ENCODE data around the gene COL10A1. TPM values are rescaled to one million over a fixed set of nuclear protein-coding genes. Genes with fewer than 3 reads are reported as not detected.
A peak's percentile ranks its signal among the peaks of the same experiment; 100 is the strongest.
"Not testable (repeated sequence)": the region's sequence is repeated elsewhere in the genome, so short reads cannot be mapped to it uniquely, and the experiment has no call there.

COL10A1 gene
- total RNA-seq, 1 donor from 2014 or later = 0.52 TPM

- Histone ChIP-seq H3K4me1 (ENCODE audit: control insufficient read depth in 3 of 3, insufficient read depth in 3 of 3, low read length in 3 of 3) (peaks cover 17 to 41% (median 25%) of the 10 kb centered on the region in 3 donors), H3K4me3 (ENCODE audit: low read length in 3 of 3) (no peak overlapping the region), H3K9me3 (ENCODE audit: control insufficient read depth in 3 of 3, low read length in 3 of 3) (no peaks in the 10 kb centered on the region), H3K27me3 (ENCODE audit: control insufficient read depth in 3 of 3, insufficient read depth in 3 of 3, low read length in 3 of 3) (no peaks in the 10 kb centered on the region), H3K36me3 (ENCODE audit: control insufficient read depth in 3 of 3, insufficient read depth in 3 of 3, low read length in 3 of 3) (no peaks in the 10 kb centered on the region), H3K27ac (ENCODE audit: low read depth, low read length) (no peak overlapping the region), H3K9ac (ENCODE audit: low read depth in 1 of 3, low read length in 3 of 3) (no peak overlapping the region)
Observed at GRCh38 chr6:116102873-116103272, 23.1 kb downstream of the COL10A1 start.

GRCh38 chr6:116101790-116102189, 24.1 kb downstream of the COL10A1 start:
- Histone ChIP-seq H3K9ac (ENCODE audit: low read depth in 1 of 3, low read length in 3 of 3) (peak overlapping the region; percentile 78 to 90 (median 86)), H3K27me3 (ENCODE audit: control insufficient read depth in 3 of 3, insufficient read depth in 3 of 3, low read length in 3 of 3) (no peaks in the 10 kb centered on the region), H3K4me3 (ENCODE audit: low read length in 3 of 3) (peak overlapping the region; percentile 89 to 95 (median 95)), H3K9me3 (ENCODE audit: control insufficient read depth in 3 of 3, low read length in 3 of 3) (no peaks in the 10 kb centered on the region), H3K27ac (ENCODE audit: low read depth, low read length) (no peak overlapping the region), H3K36me3 (ENCODE audit: control insufficient read depth in 3 of 3, insufficient read depth in 3 of 3, low read length in 3 of 3) (no peaks in the 10 kb centered on the region), H3K4me1 (ENCODE audit: control insufficient read depth in 3 of 3, insufficient read depth in 3 of 3, low read length in 3 of 3) (peaks cover 17 to 41% (median 25%) of the 10 kb centered on the region in 3 donors)

- Histone ChIP-seq H3K9me3 (ENCODE audit: control insufficient read depth in 3 of 3, low read length in 3 of 3) (peaks cover 0 to 3% (median 0%) of the 10 kb centered on the region in 3 donors), H3K4me1 (ENCODE audit: control insufficient read depth in 3 of 3, insufficient read depth in 3 of 3, low read length in 3 of 3) (peaks cover 17 to 41% (median 25%) of the 10 kb centered on the region in 3 donors), H3K36me3 (ENCODE audit: control insufficient read depth in 3 of 3, insufficient read depth in 3 of 3, low read length in 3 of 3) (no peaks in the 10 kb centered on the region), H3K9ac (ENCODE audit: low read depth in 1 of 3, low read length in 3 of 3) (peak overlapping the region; percentile 78 to 90 (median 86)), H3K27me3 (ENCODE audit: control insufficient read depth in 3 of 3, insufficient read depth in 3 of 3, low read length in 3 of 3) (no peaks in the 10 kb centered on the region), H3K4me3 (ENCODE audit: low read length in 3 of 3) (peak overlapping the region; percentile 89 to 95 (median 95)), H3K27ac (ENCODE audit: low read depth, low read length) (peak overlapping the region; percentile 80)
Observed at GRCh38 chr6:116101302-116101718, 24.6 kb downstream of the COL10A1 start.

GRCh38 chr6:116100419-116101301, 25.3 kb downstream of the COL10A1 start, which contains the start of gene NT5DC1:
TSS of gene NT5DC1 (plus strand) at chr6:116100853. CDS start at chr6:116100931, 78 bp downstream.
- peaks cover 17 to 41% (median 21%) of the 10 kb centered on the region in 3 donors for H3K4me1 ChIP-seq (ENCODE audit: control insufficient read depth in 3 of 3, insufficient read depth in 3 of 3, low read length in 3 of 3)

GRCh38 chr6:116099036-116099435, 26.9 kb downstream of the COL10A1 start:
- Histone ChIP-seq H3K36me3 (ENCODE audit: control insufficient read depth in 3 of 3, insufficient read depth in 3 of 3, low read length in 3 of 3) (no peaks in the 10 kb centered on the region), H3K9me3 (ENCODE audit: control insufficient read depth in 3 of 3, low read length in 3 of 3) (peaks cover 0 to 3% (median 0%) of the 10 kb centered on the region in 3 donors), H3K4me3 (ENCODE audit: low read length in 3 of 3) (no peak overlapping the region), H3K4me1 (ENCODE audit: control insufficient read depth in 3 of 3, insufficient read depth in 3 of 3, low read length in 3 of 3) (peaks cover 14 to 30% (median 21%) of the 10 kb centered on the region in 3 donors), H3K27me3 (ENCODE audit: control insufficient read depth in 3 of 3, insufficient read depth in 3 of 3, low read length in 3 of 3) (no peaks in the 10 kb centered on the region), H3K9ac (ENCODE audit: low read depth in 1 of 3, low read length in 3 of 3) (no peak overlapping the region), H3K27ac (ENCODE audit: low read depth, low read length) (no peak overlapping the region)

More at GRCh38 chr6:116100419-116101301, 25.3 kb downstream of the COL10A1 start, which contains the start of gene NT5DC1:
- H3K36me3 ChIP-seq (ENCODE audit: control insufficient read depth in 3 of 3, insufficient read depth in 3 of 3, low read length in 3 of 3) = no peaks in the 10 kb centered on the region
- H3K27me3 ChIP-seq (ENCODE audit: control insufficient read depth in 3 of 3, insufficient read depth in 3 of 3, low read length in 3 of 3) = no peaks in the 10 kb centered on the region
- H3K9me3 ChIP-seq (ENCODE audit: control insufficient read depth in 3 of 3, low read length in 3 of 3) = peaks cover 0 to 3% (median 0%) of the 10 kb centered on the region in 3 donors
- peak within 1 kb of the TSS; percentile 80 for H3K27ac ChIP-seq (ENCODE audit: low read depth, low read length)
- peak within 1 kb of the TSS; percentile 89 to 95 (median 95) for H3K4me3 ChIP-seq (ENCODE audit: low read length in 3 of 3)
- H3K9ac ChIP-seq (ENCODE audit: low read depth in 1 of 3, low read length in 3 of 3) = peak within 1 kb of the TSS; percentile 78 to 90 (median 86)

- no peaks in the 10 kb centered on the region for H3K27me3 ChIP-seq (ENCODE audit: control insufficient read depth in 3 of 3, insufficient read depth in 3 of 3, low read length in 3 of 3)
- no peak overlapping the region for H3K9ac ChIP-seq (ENCODE audit: low read depth in 1 of 3, low read length in 3 of 3)
- peaks cover 9 to 16% (median 11%) of the 10 kb centered on the region in 3 donors for H3K4me1 ChIP-seq (ENCODE audit: control insufficient read depth in 3 of 3, insufficient read depth in 3 of 3, low read length in 3 of 3)
- H3K27ac ChIP-seq (ENCODE audit: low read depth, low read length) = no peak overlapping the region
- H3K36me3 ChIP-seq (ENCODE audit: control insufficient read depth in 3 of 3, insufficient read depth in 3 of 3, low read length in 3 of 3) = no peaks in the 10 kb centered on the region
- no peak overlapping the region for H3K4me3 ChIP-seq (ENCODE audit: low read length in 3 of 3)
- peaks cover 0 to 3% (median 0%) of the 10 kb centered on the region in 3 donors for H3K9me3 ChIP-seq (ENCODE audit: control insufficient read depth in 3 of 3, low read length in 3 of 3)
Observed at GRCh38 chr6:116096979-116097816, 28.7 kb downstream of the COL10A1 start.

GRCh38 chr6:116096048-116096759, 29.7 kb downstream of the COL10A1 start:
- H3K27ac ChIP-seq (ENCODE audit: low read depth, low read length); H3K36me3 ChIP-seq (ENCODE audit: control insufficient read depth in 3 of 3, insufficient read depth in 3 of 3, low read length in 3 of 3); H3K9ac ChIP-seq (ENCODE audit: low read depth in 1 of 3, low read length in 3 of 3); H3K9me3 ChIP-seq (ENCODE audit: control insufficient read depth in 3 of 3, low read length in 3 of 3); H3K27me3 ChIP-seq (ENCODE audit: control insufficient read depth in 3 of 3, insufficient read depth in 3 of 3, low read length in 3 of 3); H3K4me1 ChIP-seq (ENCODE audit: control insufficient read depth in 3 of 3, insufficient read depth in 3 of 3, low read length in 3 of 3); H3K4me3 ChIP-seq (ENCODE audit: low read length in 3 of 3): not testable (repeated sequence)

GRCh38 chr6:116094041-116094440, 31.9 kb downstream of the COL10A1 start:
- peaks cover 0 to 3% (median 0%) of the 10 kb centered on the region in 3 donors for H3K9me3 ChIP-seq (ENCODE audit: control insufficient read depth in 3 of 3, low read length in 3 of 3)
- no peaks in the 10 kb centered on the region for H3K36me3 ChIP-seq (ENCODE audit: control insufficient read depth in 3 of 3, insufficient read depth in 3 of 3, low read length in 3 of 3)
- no peak overlapping the region for H3K27ac ChIP-seq (ENCODE audit: low read depth, low read length)
- no peaks in the 10 kb centered on the region for H3K4me1 ChIP-seq (ENCODE audit: control insufficient read depth in 3 of 3, insufficient read depth in 3 of 3, low read length in 3 of 3)
- no peak overlapping the region for H3K9ac ChIP-seq (ENCODE audit: low read depth in 1 of 3, low read length in 3 of 3)
- no peaks in the 10 kb centered on the region for H3K27me3 ChIP-seq (ENCODE audit: control insufficient read depth in 3 of 3, insufficient read depth in 3 of 3, low read length in 3 of 3)
- no peak overlapping the region for H3K4me3 ChIP-seq (ENCODE audit: low read length in 3 of 3)

- no peak overlapping the region for H3K27ac ChIP-seq (ENCODE audit: low read depth, low read length)
- no peaks in the 10 kb centered on the region for H3K9me3 ChIP-seq (ENCODE audit: control insufficient read depth in 3 of 3, low read length in 3 of 3)
- no peaks in the 10 kb centered on the region for H3K27me3 ChIP-seq (ENCODE audit: control insufficient read depth in 3 of 3, insufficient read depth in 3 of 3, low read length in 3 of 3)
- H3K4me3 ChIP-seq (ENCODE audit: low read length in 3 of 3) = no peak overlapping the region
- no peak overlapping the region for H3K9ac ChIP-seq (ENCODE audit: low read depth in 1 of 3, low read length in 3 of 3)
- no peaks in the 10 kb centered on the region for H3K4me1 ChIP-seq (ENCODE audit: control insufficient read depth in 3 of 3, insufficient read depth in 3 of 3, low read length in 3 of 3)
- H3K36me3 ChIP-seq (ENCODE audit: control insufficient read depth in 3 of 3, insufficient read depth in 3 of 3, low read length in 3 of 3) = no peaks in the 10 kb centered on the region
Observed at GRCh38 chr6:116090251-116090650, 35.7 kb downstream of the COL10A1 start.

Measured in skeletal muscle tissue (tissue), 4 donors.